Effector memory CD8-positive, alpha-beta T cell (primary cell): ENCODE measurements around the gene GRID1.

ENCODE experiments used
- ATAC-seq: fragments of 150-1000 bp; cut with Tn5 transposase; replicated peaks from 2 replicates; pipeline ENCODE4 v1.10.0; 2021; ENCODE audit warnings: mild to moderate bottlenecking, moderate library complexity
- DNase-seq, 3 experiments: peaks; one replicate each; pipeline ENCODE4 v3.0.0; 2021
- H3K27ac Mint-ChIP-seq, 2 donors: one replicate each; pipeline ENCODE4 v1.8.0; 2022; ENCODE audit warnings: mild to moderate bottlenecking in 2 of 2, mixed read lengths in 2 of 2, moderate library complexity in 2 of 2
- H3K27me3 Mint-ChIP-seq, 2 donors: one replicate each; pipeline ENCODE4 v1.8.0; 2022; ENCODE audit warnings: mixed read lengths in 2 of 2
- H3K36me3 Mint-ChIP-seq: one replicate; pipeline ENCODE4 v1.8.0; 2022; ENCODE audit warnings: mild to moderate bottlenecking, moderate library complexity, mixed read lengths; ENCODE audit not compliant: insufficient read depth
- H3K4me1 Mint-ChIP-seq, 2 donors: one replicate each; pipeline ENCODE4 v1.8.0; 2022; ENCODE audit warnings: low read depth in 2 of 2, mixed read lengths in 2 of 2
- H3K4me3 Mint-ChIP-seq, 2 donors: one replicate each; pipeline ENCODE4 v1.8.0; 2022; ENCODE audit warnings: mild to moderate bottlenecking in 2 of 2, mixed read lengths in 2 of 2, moderate library complexity in 2 of 2
- H3K9me3 Mint-ChIP-seq, 2 donors: one replicate each; pipeline ENCODE4 v1.8.0; 2022; ENCODE audit warnings: mixed read lengths in 2 of 2

The GRID1 gene

GRCh38 chr10:85665681-85666080, 700.9 kb downstream of the GRID1 start:
- Mint-ChIP-seq H3K9me3 (peaks cover 0 to under 1% of the 10 kb centered on the region in 2 donors), H3K36me3 (no peaks in the 10 kb centered on the region), H3K4me1 (no peaks in the 10 kb centered on the region), H3K4me3 (no peak overlapping the region), H3K27me3 (peaks cover 0 to 4% of the 10 kb centered on the region in 2 donors), H3K27ac (no peak overlapping the region)
- DNase-seq (no peak), ATAC-seq (no peak)

GRCh38 chr10:85665078-85665477, 701.5 kb downstream of the GRID1 start:
- Mint-ChIP-seq H3K36me3 (no peaks in the 10 kb centered on the region), H3K27ac (no peak overlapping the region), H3K4me1 (no peaks in the 10 kb centered on the region), H3K27me3 (peaks cover 0 to 4% of the 10 kb centered on the region in 2 donors), H3K4me3 (no peak overlapping the region), H3K9me3 (no peaks in the 10 kb centered on the region)
- no peak for ATAC-seq
- DNase-seq, result no peak

GRCh38 chr10:85661123-85661522, 705.5 kb downstream of the GRID1 start:
- no peak for ATAC-seq
- H3K9me3 Mint-ChIP-seq, result no peaks in the 10 kb centered on the region
- no peaks in the 10 kb centered on the region for H3K4me1 Mint-ChIP-seq
- no peak overlapping the region for H3K4me3 Mint-ChIP-seq
- peaks cover 0 to 6% of the 10 kb centered on the region in 2 donors for H3K27me3 Mint-ChIP-seq
- H3K27ac Mint-ChIP-seq, result no peak overlapping the region
- H3K36me3 Mint-ChIP-seq, result no peaks in the 10 kb centered on the region
- no peak for DNase-seq

- no peaks in the 10 kb centered on the region for H3K4me1 Mint-ChIP-seq
- no peak overlapping the region for H3K27ac Mint-ChIP-seq
- H3K36me3 Mint-ChIP-seq, result no peaks in the 10 kb centered on the region
- no peaks in the 10 kb centered on the region for H3K9me3 Mint-ChIP-seq
- peaks cover 0 to 6% of the 10 kb centered on the region in 2 donors for H3K27me3 Mint-ChIP-seq
- DNase-seq, result no peak
- no peak overlapping the region for H3K4me3 Mint-ChIP-seq
- ATAC-seq, result no peak
Measured at GRCh38 chr10:85659331-85659730, 707.3 kb downstream of the GRID1 start.

- H3K27ac Mint-ChIP-seq, result no peak overlapping the region
- H3K4me3 Mint-ChIP-seq, result no peak overlapping the region
Measured at GRCh38 chr10:85658518-85658917, 708.1 kb downstream of the GRID1 start.

GRCh38 chr10:85657476-85658113, 709.0 kb downstream of the GRID1 start:
- Mint-ChIP-seq H3K4me1 (no peaks in the 10 kb centered on the region), H3K27me3 (peaks cover 0 to 6% of the 10 kb centered on the region in 2 donors), H3K4me3 (no peak overlapping the region), H3K9me3 (no peaks in the 10 kb centered on the region), H3K36me3 (no peaks in the 10 kb centered on the region), H3K27ac (no peak overlapping the region)
- no peak for DNase-seq
- ATAC-seq, result no peak

More at GRCh38 chr10:85658518-85658917, 708.1 kb downstream of the GRID1 start:
- Mint-ChIP-seq H3K4me1 (no peaks in the 10 kb centered on the region), H3K9me3 (no peaks in the 10 kb centered on the region), H3K36me3 (no peaks in the 10 kb centered on the region), H3K27me3 (peaks cover 0 to 6% of the 10 kb centered on the region in 2 donors)
- DNase-seq (no peak), ATAC-seq (no peak)

GRCh38 chr10:85655411-85655810, 711.2 kb downstream of the GRID1 start:
- Mint-ChIP-seq H3K9me3 (no peaks in the 10 kb centered on the region), H3K4me3 (no peak overlapping the region), H3K27me3 (peaks cover 0 to 6% of the 10 kb centered on the region in 2 donors), H3K27ac (no peak overlapping the region), H3K36me3 (no peaks in the 10 kb centered on the region), H3K4me1 (no peaks in the 10 kb centered on the region)
- DNase-seq, result no peak
- no peak for ATAC-seq

GRCh38 chr10:85651497-85651882, 715.1 kb downstream of the GRID1 start:
- DNase-seq (no peak), ATAC-seq (no peak)
- Mint-ChIP-seq H3K9me3 (peaks cover 0 to 3% of the 10 kb centered on the region in 2 donors), H3K4me3 (no peak overlapping the region), H3K36me3 (no peaks in the 10 kb centered on the region), H3K27me3 (peaks cover 0 to 9% of the 10 kb centered on the region in 2 donors), H3K4me1 (no peaks in the 10 kb centered on the region), H3K27ac (no peak overlapping the region)

- H3K27me3 Mint-ChIP-seq, result peaks cover 0 to 9% of the 10 kb centered on the region in 2 donors
Measured at GRCh38 chr10:85650791-85651496, 715.7 kb downstream of the GRID1 start.

GRCh38 chr10:85649461-85649860, 717.1 kb downstream of the GRID1 start:
- no peaks in the 10 kb centered on the region for H3K36me3 Mint-ChIP-seq
- H3K4me3 Mint-ChIP-seq, result no peak overlapping the region
- H3K9me3 Mint-ChIP-seq, result peaks cover 0 to 3% of the 10 kb centered on the region in 2 donors

More at GRCh38 chr10:85650791-85651496, 715.7 kb downstream of the GRID1 start:
- H3K4me1 Mint-ChIP-seq, result no peaks in the 10 kb centered on the region
- H3K4me3 Mint-ChIP-seq, result no peak overlapping the region
- DNase-seq, result no peak
- H3K9me3 Mint-ChIP-seq, result peaks cover 0 to 3% of the 10 kb centered on the region in 2 donors
- ATAC-seq, result no peak
- H3K27ac Mint-ChIP-seq, result no peak overlapping the region
- H3K36me3 Mint-ChIP-seq, result no peaks in the 10 kb centered on the region

GRCh38 chr10:85648279-85648754, 718.3 kb downstream of the GRID1 start:
- ATAC-seq (no peak), DNase-seq (no peak)
- H3K27ac Mint-ChIP-seq, result no peak overlapping the region
- H3K4me3 Mint-ChIP-seq, result no peak overlapping the region
- H3K27me3 Mint-ChIP-seq, result peaks cover 0 to 9% of the 10 kb centered on the region in 2 donors
- no peaks in the 10 kb centered on the region for H3K36me3 Mint-ChIP-seq
- peaks cover 0 to 3% of the 10 kb centered on the region in 2 donors for H3K9me3 Mint-ChIP-seq
- H3K4me1 Mint-ChIP-seq, result no peaks in the 10 kb centered on the region

More at GRCh38 chr10:85649461-85649860, 717.1 kb downstream of the GRID1 start:
- Mint-ChIP-seq H3K27ac (no peak overlapping the region), H3K27me3 (peaks cover 0 to 9% of the 10 kb centered on the region in 2 donors), H3K4me1 (no peaks in the 10 kb centered on the region)
- DNase-seq (no peak), ATAC-seq (no peak)

- Mint-ChIP-seq H3K27me3 (peaks cover 0 to 9% of the 10 kb centered on the region in 2 donors), H3K4me1 (no peaks in the 10 kb centered on the region), H3K4me3 (no peak overlapping the region), H3K27ac (no peak overlapping the region), H3K9me3 (peaks cover 0 to 3% of the 10 kb centered on the region in 2 donors), H3K36me3 (no peaks in the 10 kb centered on the region)
- DNase-seq (no peak), ATAC-seq (no peak)
Measured at GRCh38 chr10:85647741-85648140, 718.9 kb downstream of the GRID1 start.

- Mint-ChIP-seq H3K9me3 (peaks cover 0 to 3% of the 10 kb centered on the region in 2 donors), H3K27me3 (peaks cover 0 to 9% of the 10 kb centered on the region in 2 donors), H3K4me3 (no peak overlapping the region), H3K27ac (no peak overlapping the region), H3K36me3 (no peaks in the 10 kb centered on the region), H3K4me1 (no peaks in the 10 kb centered on the region)
- DNase-seq (no peak), ATAC-seq (no peak)
Measured at GRCh38 chr10:85645926-85646711, 720.5 kb downstream of the GRID1 start.
